ENCODE measurements around the gene MPZL3. TPM values are rescaled to one million over a fixed set of nuclear protein-coding genes. Genes with fewer than 3 reads are reported as not detected.

MPZL3 gene
- total and polyA plus RNA-seq, 12 donors = 1.7 to 4.2 (median 2.4) TPM

GRCh38 chr11:118295199-118295598 is 43.0 kb upstream of the MPZL3 start:
- ATAC-seq = no peak
- Histone ChIP-seq H3K4me3 (no peak overlapping the region), H3K36me3 (no peaks in the 10 kb centered on the region), H3K27me3 (peaks cover 0 to 6% (median 0%) of the 10 kb centered on the region in 7 donors), H3K9me3 (no peaks in the 10 kb centered on the region), H3K4me1 (no peaks in the 10 kb centered on the region), H3K27ac (no peak overlapping the region)
- no peak for TF ChIP-seq CTCF (IDR thresholded peaks at IDR 0.05)
- no peak for DNase-seq
- WGBS, 2 donors = 54 to 68% methylated on average over 5 of the region's 5 CpGs
- intact Hi-C loops (cut with DNase I) = loop anchor here in 6 of 10 donors (5.0 to 10.0 kb wide), 5 partner anchors 52 to 192 kb away; partner anchors contain the start of gene UBE4A (in 1 of the 6)

GRCh38 chr11:118294053-118294452 is 41.9 kb upstream of the MPZL3 start:
- WGBS, 2 donors = 89% methylated on average over 2 of the region's 2 CpGs
- no peaks in the 10 kb centered on the region for H3K4me1 ChIP-seq
- no peak for TF ChIP-seq CTCF (IDR thresholded peaks at IDR 0.05)
- intact Hi-C loops (cut with DNase I) = loop anchor here in 7 of 10 donors (5.0 to 10.0 kb wide), 5 partner anchors 58 to 191 kb away; partner anchors contain the start of gene UBE4A (in 1 of the 7)
- no peak overlapping the region for H3K27ac ChIP-seq
- no peak for ATAC-seq
- peaks cover 0 to 6% (median 0%) of the 10 kb centered on the region in 7 donors for H3K27me3 ChIP-seq
- no peaks in the 10 kb centered on the region for H3K36me3 ChIP-seq
- DNase-seq = no peak
- H3K4me3 ChIP-seq = no peak overlapping the region
- H3K9me3 ChIP-seq = no peaks in the 10 kb centered on the region

GRCh38 chr11:118291477-118292135 is 39.4 kb upstream of the MPZL3 start:
- H3K36me3 ChIP-seq = no peaks in the 10 kb centered on the region
- no peaks in the 10 kb centered on the region for H3K9me3 ChIP-seq
- 73 to 81% methylated on average over 9 of the region's 9 CpGs for WGBS, 2 donors
- intact Hi-C loops (cut with DNase I) = loop anchor here (1.0 to 10.0 kb wide), 9 partner anchors 61 to 193 kb away; partner anchors contain the start of gene UBE4A (in 1 of the 10)
- no peak for TF ChIP-seq CTCF (IDR thresholded peaks at IDR 0.05)
- no peaks in the 10 kb centered on the region for H3K4me1 ChIP-seq
- H3K4me3 ChIP-seq = peak overlapping the region in 1 of 10 donors; percentile 8
- H3K27ac ChIP-seq = no peak overlapping the region
- DNase-seq (no peak), ATAC-seq (no peak)
- H3K27me3 ChIP-seq = peaks cover 0 to 6% (median 0%) of the 10 kb centered on the region in 7 donors

- peaks cover 0 to 6% (median 0%) of the 10 kb centered on the region in 7 donors for H3K27me3 ChIP-seq
- no peaks in the 10 kb centered on the region for H3K4me1 ChIP-seq
- no peak overlapping the region for H3K27ac ChIP-seq
- intact Hi-C loops (cut with DNase I) = loop anchor here (1.0 to 10.0 kb wide), 9 partner anchors 61 to 194 kb away; partner anchors contain the start of gene UBE4A (in 1 of the 10)
- 19 to 25% methylated on average over 9 of the region's 9 CpGs for WGBS, 2 donors
- DNase-seq (peak in 1 of 2 donors; percentile 22), ATAC-seq (peak; percentile 55 to 83 (median 78))
- no peaks in the 10 kb centered on the region for H3K36me3 ChIP-seq
- H3K4me3 ChIP-seq = peak overlapping the region in 1 of 10 donors; percentile 8
- peak in 8 of 9 donors; percentile 11 to 64 (median 55) for TF ChIP-seq CTCF (IDR thresholded peaks at IDR 0.05)
- H3K9me3 ChIP-seq = no peaks in the 10 kb centered on the region
Measured at GRCh38 chr11:118290923-118291322, 38.8 kb upstream of the MPZL3 start.
